Body of pancreas (tissue), 4 donors: Measurements from ENCODE around the gene C10orf105. TPM values are rescaled to one million over a fixed set of nuclear protein-coding genes. Genes with fewer than 3 reads are reported as not detected.

Experiments used
- ATAC-seq: fragments of 150-250 bp; one replicate; pipeline ENCODE4 v1.9.1; 2016
- DNase-seq, 4 donors: peaks; one replicate each; pipeline ENCODE4 v3.0.0-alpha.2; 2019
- H3K27ac ChIP-seq, 4 donors: fragments of 200-600 bp; sonication (generic); 1 replicate in 3 of 4; 2 replicates in 1 of 4; pipeline versions ENCODE4 v1.5.1 to v1.6.1; 2016 to 2019; ENCODE audit warnings: mild to moderate bottlenecking in 1 of 4, mixed read lengths in 1 of 4, moderate library complexity in 1 of 4
- H3K27me3 ChIP-seq, 2 donors: fragments of 200-600 bp; sonication (generic); one replicate each; pipeline ENCODE4 v1.6.0; 2016; ENCODE audit warnings: mild to moderate bottlenecking in 1 of 2
- H3K36me3 ChIP-seq, 2 donors: fragments of 200-600 bp; sonication (generic); replicated peaks in 1 of 2; 2 replicates each; pipeline ENCODE4 v1.5.1; 2016; ENCODE audit warnings: low read depth in 2 of 2; ENCODE audit not compliant: insufficient read depth in 1 of 2
- H3K4me1 ChIP-seq: fragments of 200-600 bp; sonication (generic); one replicate; pipeline ENCODE4 v1.6.0; 2016
- H3K4me3 ChIP-seq, 2 donors: fragments of 200-600 bp; sonication (generic); 1 replicate in 1 of 2; 2 replicates in 1 of 2; pipeline ENCODE4 v1.5.1; 2016 to 2019
- H3K9me3 ChIP-seq, 3 donors: fragments of 200-600 bp; sonication (generic); 1 replicate in 2 of 3; 2 replicates in 1 of 3; pipeline ENCODE4 v1.5.1; 2016
- CTCF ChIP-seq, 7 experiments: fragments of 450-650 bp in 4 of 7; fragments of 200-600 bp in 3 of 7; sonication (generic) in 3 of 7; IDR thresholded peaks; one replicate each; pipeline ENCODE4 v1.5.1; 2016 to 2019; ENCODE audit warnings: antibody characterized with exemption in 7 of 7
- POLR2A ChIP-seq, 3 donors: fragments of 450-650 bp; IDR thresholded peaks; one replicate each; pipeline ENCODE4 v1.6.1; 2016; ENCODE audit warnings: antibody characterized with exemption in 3 of 3, mild to moderate bottlenecking in 2 of 3
- WGBS, 2 donors: methylation state at CpG; one replicate each; pipeline ENCODE4 v1.1.5; 2017; 5-methylcytosine and 5-hydroxymethylcytosine counted together
- intact Hi-C: fragments of 100-400 bp; cut with DNase I; formaldehyde crosslinking; loops from one replicate; pipeline ENCODE4 v1.15.1; 2023
- total RNA-seq, 2 donors: library from RNA; depleted of rRNA; stranded (reverse); fragments of >200 nt; gene quantifications; one replicate each; pipeline ENCODE4 v1.1.0, GENCODE V29; 2016

Gene C10orf105
- total RNA-seq, 2 donors from 2014 or later: not detected

DNA sequence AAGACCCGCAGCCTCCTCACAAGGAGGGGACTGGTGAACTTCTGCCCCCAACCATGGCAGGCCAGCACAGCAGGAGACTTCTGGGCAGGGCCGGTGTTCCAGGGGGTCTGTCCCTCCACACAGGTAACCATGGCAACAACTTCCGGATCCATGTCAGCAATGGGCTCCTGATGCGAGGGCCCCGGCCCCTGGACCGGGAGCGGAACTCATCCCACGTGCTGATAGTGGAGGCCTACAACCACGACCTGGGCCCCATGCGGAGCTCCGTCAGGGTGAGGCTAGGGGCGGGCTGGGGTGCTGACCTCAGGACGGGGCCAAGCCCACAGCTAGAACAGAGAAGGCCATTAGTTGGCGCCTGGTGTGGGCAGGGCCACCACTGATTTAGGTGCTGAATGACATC is 5.7 kb upstream of the C10orf105 start:
- no peak for TF ChIP-seq CTCF (IDR thresholded peaks at IDR 0.05)
- TF ChIP-seq POLR2A (IDR thresholded peaks at IDR 0.05): no peak
- no peak for ATAC-seq
- 82 to 88% methylated on average over 10 to 12 of the region's 14 CpGs for WGBS, 2 donors
- no peak for DNase-seq
- no peaks in the 10 kb centered on the region for H3K9me3 ChIP-seq
- H3K4me1 ChIP-seq: peaks cover 25% of the 10 kb centered on the region
- no peaks in the 10 kb centered on the region for H3K27me3 ChIP-seq
- H3K4me3 ChIP-seq: no peak overlapping the region
- no peaks in the 10 kb centered on the region for H3K36me3 ChIP-seq
- intact Hi-C loops: no loop called here
- H3K27ac ChIP-seq: no peak overlapping the region

DNA sequence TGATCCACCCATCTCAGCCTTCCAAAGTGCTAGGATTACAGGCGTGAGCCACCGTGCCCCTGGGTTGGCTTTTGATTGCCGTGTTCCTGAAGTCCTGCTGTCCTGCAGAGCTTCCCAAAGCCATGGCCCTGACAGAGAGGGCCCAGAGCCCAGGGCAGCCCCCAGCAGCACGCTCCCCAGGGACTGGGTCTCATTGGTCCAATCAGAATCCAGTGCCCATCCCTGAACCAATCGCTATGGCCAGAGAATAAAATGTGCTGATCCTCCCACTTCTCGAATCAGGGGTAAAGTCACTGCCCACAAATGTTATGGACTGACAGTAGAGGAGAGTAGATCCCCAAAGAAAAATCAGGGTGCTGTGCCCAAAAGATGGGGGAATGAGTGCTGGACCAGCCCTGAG is 5.0 kb upstream of the C10orf105 start:
- DNase-seq: no peak
- intact Hi-C loops: no loop called here
- no peak for TF ChIP-seq POLR2A (IDR thresholded peaks at IDR 0.05)
- no peak for TF ChIP-seq CTCF (IDR thresholded peaks at IDR 0.05)
- Histone ChIP-seq H3K36me3 (no peaks in the 10 kb centered on the region), H3K4me1 (peaks cover 25% of the 10 kb centered on the region), H3K4me3 (no peak overlapping the region), H3K9me3 (no peaks in the 10 kb centered on the region), H3K27me3 (no peaks in the 10 kb centered on the region), H3K27ac (no peak overlapping the region)
- WGBS, 2 donors: 81 to 90% methylated on average over 3 to 6 of the region's 6 CpGs
- ATAC-seq: no peak

GRCh38 chr10:71723311-71723710 is 3.7 kb upstream of the C10orf105 start:
- 80 to 86% methylated on average over 7 to 11 of the region's 11 CpGs for WGBS, 2 donors
- no peak for ATAC-seq
- no peak overlapping the region for H3K27ac ChIP-seq
- no peaks in the 10 kb centered on the region for H3K36me3 ChIP-seq
- peaks cover 13% of the 10 kb centered on the region for H3K4me1 ChIP-seq
- intact Hi-C loops: no loop called here
- H3K4me3 ChIP-seq: no peak overlapping the region
- H3K9me3 ChIP-seq: no peaks in the 10 kb centered on the region
- TF ChIP-seq POLR2A (IDR thresholded peaks at IDR 0.05) (no peak), CTCF (IDR thresholded peaks at IDR 0.05) (no peak)
- no peaks in the 10 kb centered on the region for H3K27me3 ChIP-seq
- DNase-seq: no peak

GRCh38 chr10:71722849-71723248 is 3.3 kb upstream of the C10orf105 start:
- WGBS, 2 donors: 50 to 60% methylated on average over 1 of the region's 1 CpG
- intact Hi-C loops: no loop called here
- TF ChIP-seq CTCF (IDR thresholded peaks at IDR 0.05) (no peak), POLR2A (IDR thresholded peaks at IDR 0.05) (no peak)
- Histone ChIP-seq H3K9me3 (no peaks in the 10 kb centered on the region), H3K36me3 (no peaks in the 10 kb centered on the region), H3K4me3 (no peak overlapping the region), H3K4me1 (peaks cover 9% of the 10 kb centered on the region), H3K27ac (no peak overlapping the region), H3K27me3 (no peaks in the 10 kb centered on the region)
- DNase-seq: no peak
- ATAC-seq: no peak

DNA sequence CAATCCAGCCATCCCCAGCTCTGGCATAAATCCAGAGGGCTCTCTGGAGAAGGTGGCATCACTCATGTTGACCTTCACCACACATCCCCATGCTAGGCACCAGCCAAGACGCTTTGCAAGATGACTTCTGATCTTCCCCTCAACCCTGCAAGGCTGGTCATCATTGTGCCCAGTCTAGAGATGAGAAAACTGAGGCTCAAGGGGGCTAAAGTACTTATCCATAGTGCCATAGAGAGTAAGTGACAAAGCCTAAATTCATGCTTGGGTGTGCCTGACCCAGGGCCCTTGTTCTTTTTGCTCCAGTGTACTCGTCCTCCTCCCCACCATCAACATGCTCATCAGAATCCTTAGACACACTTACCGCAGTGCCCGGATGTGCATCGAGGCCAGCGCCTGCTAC is 1.7 kb upstream of the C10orf105 start:
- H3K27me3 ChIP-seq: no peaks in the 10 kb centered on the region
- WGBS, 2 donors: 85 to 87% methylated on average over 6 of the region's 6 CpGs
- no peak overlapping the region for H3K27ac ChIP-seq
- H3K4me1 ChIP-seq: no peaks in the 10 kb centered on the region
- intact Hi-C loops: no loop called here
- H3K9me3 ChIP-seq: no peaks in the 10 kb centered on the region
- TF ChIP-seq CTCF (IDR thresholded peaks at IDR 0.05) (no peak), POLR2A (IDR thresholded peaks at IDR 0.05) (no peak)
- DNase-seq: no peak
- no peak overlapping the region for H3K4me3 ChIP-seq
- no peak for ATAC-seq
- H3K36me3 ChIP-seq: no peaks in the 10 kb centered on the region
